Loucy (cell line): ENCODE measurements around the gene KCNK5.

Experiments
- EZH2phosphoT487 ChIP-seq: fragments of 200-600 bp; IDR thresholded peaks from 2 replicates; pipeline ENCODE4 v1.6.1; 2018; ENCODE audit warnings: antibody characterized with exemption, mild to moderate bottlenecking, moderate library complexity, borderline replicate concordance
- TF ChIP-seq, protein P1 (sequence below): fragments of 200-600 bp; sonication (generic); conservative IDR thresholded peaks from 2 replicates; pipeline ENCODE4 v1.5.1; 2014; ENCODE audit warnings: mild to moderate bottlenecking, antibody characterized with exemption, low read length

DNA sequence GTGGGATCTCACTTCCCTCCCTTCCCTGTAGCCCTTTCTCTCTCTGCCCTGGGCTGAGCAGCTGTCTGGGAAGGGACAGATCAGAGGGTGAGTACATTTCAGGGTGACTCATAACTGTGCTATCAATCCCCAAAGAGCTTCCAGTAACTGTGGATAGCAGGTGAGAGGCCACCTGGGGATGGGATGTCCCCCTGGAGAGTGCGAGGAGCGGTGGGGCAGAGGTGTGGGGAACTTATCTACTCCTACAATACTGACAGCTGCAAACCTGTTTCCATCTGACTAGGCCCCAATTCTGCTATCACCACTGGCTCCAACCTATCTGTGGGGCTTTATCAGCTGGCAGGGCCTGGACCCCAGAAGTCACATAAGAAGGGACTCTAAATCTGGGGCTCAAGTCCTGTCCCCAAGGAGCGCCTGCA lies 32.6 kb downstream of the KCNK5 start:
- TF ChIP-seq, protein P1, sequence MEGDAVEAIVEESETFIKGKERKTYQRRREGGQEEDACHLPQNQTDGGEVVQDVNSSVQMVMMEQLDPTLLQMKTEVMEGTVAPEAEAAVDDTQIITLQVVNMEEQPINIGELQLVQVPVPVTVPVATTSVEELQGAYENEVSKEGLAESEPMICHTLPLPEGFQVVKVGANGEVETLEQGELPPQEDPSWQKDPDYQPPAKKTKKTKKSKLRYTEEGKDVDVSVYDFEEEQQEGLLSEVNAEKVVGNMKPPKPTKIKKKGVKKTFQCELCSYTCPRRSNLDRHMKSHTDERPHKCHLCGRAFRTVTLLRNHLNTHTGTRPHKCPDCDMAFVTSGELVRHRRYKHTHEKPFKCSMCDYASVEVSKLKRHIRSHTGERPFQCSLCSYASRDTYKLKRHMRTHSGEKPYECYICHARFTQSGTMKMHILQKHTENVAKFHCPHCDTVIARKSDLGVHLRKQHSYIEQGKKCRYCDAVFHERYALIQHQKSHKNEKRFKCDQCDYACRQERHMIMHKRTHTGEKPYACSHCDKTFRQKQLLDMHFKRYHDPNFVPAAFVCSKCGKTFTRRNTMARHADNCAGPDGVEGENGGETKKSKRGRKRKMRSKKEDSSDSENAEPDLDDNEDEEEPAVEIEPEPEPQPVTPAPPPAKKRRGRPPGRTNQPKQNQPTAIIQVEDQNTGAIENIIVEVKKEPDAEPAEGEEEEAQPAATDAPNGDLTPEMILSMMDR, result no peak
- TF ChIP-seq EZH2phosphoT487, result no peak
